SK-N-SH treated with all-trans-retinoic acid at 6 μM for 48 hours (cell line): ENCODE results near the gene EMC9.

Source experiments
- ARNTL ChIP-seq: fragments of 450-650 bp; formaldehyde crosslinking; IDR thresholded peaks from 2 replicates; pipeline ENCODE4 v1.5.0; 2020; ENCODE audit warnings: low read depth, mild to moderate bottlenecking, moderate library complexity, borderline replicate concordance
- BACH2 ChIP-seq: fragments of 250-450 bp; sonication (Bioruptor Pico); IDR thresholded peaks from 2 replicates; pipeline ENCODE4 v1.9.0; 2021; ENCODE audit warnings: mild to moderate bottlenecking, borderline replicate concordance
- CSDC2 ChIP-seq: fragments of 250-450 bp; sonication (Bioruptor Pico); IDR thresholded peaks from 2 replicates; pipeline ENCODE4 v1.5.0; 2020; ENCODE audit warnings: mild to moderate bottlenecking, moderate library complexity
- ESRRG ChIP-seq: fragments of 250-450 bp; sonication (Bioruptor Pico); IDR thresholded peaks from 2 replicates; pipeline ENCODE4 v1.6.1; 2021; ENCODE audit warnings: mild to moderate bottlenecking
- RARB ChIP-seq: fragments of 250-450 bp; sonication (Bioruptor Pico); IDR thresholded peaks from 2 replicates; pipeline ENCODE4 v1.8.0; 2021; ENCODE audit warnings: mild to moderate bottlenecking, moderate library complexity
- TOX ChIP-seq: fragments of 250-450 bp; sonication (Bioruptor Pico); IDR thresholded peaks from 2 replicates; pipeline ENCODE4 v1.8.0; 2021; ENCODE audit warnings: mild to moderate bottlenecking, moderate library complexity, borderline replicate concordance
- ZC3H10 ChIP-seq: fragments of 250-450 bp; sonication (Bioruptor Pico); IDR thresholded peaks from 2 replicates; pipeline ENCODE4 v1.5.1; 2021; ENCODE audit warnings: mild to moderate bottlenecking, moderate library complexity
- ZFP3 ChIP-seq: fragments of 250-450 bp; sonication (Bioruptor Pico); IDR thresholded peaks from 2 replicates; pipeline ENCODE4 v1.5.0; 2020; ENCODE audit warnings: mild to moderate bottlenecking, moderate library complexity
- ZFP30 ChIP-seq: fragments of 450-650 bp; formaldehyde crosslinking; IDR thresholded peaks from 2 replicates; pipeline ENCODE4 v1.5.0; 2022; ENCODE audit warnings: mild to moderate bottlenecking, moderate library complexity
- ZNF70 ChIP-seq: fragments of 450-650 bp; formaldehyde crosslinking; IDR thresholded peaks from 2 replicates; pipeline ENCODE4 v1.5.0; 2020; ENCODE audit warnings: mild to moderate bottlenecking, moderate library complexity
- TF ChIP-seq, protein P1 (sequence below): fragments of 250-450 bp; sonication (Bioruptor Pico); IDR thresholded peaks from 2 replicates; pipeline ENCODE4 v1.5.1; 2020; ENCODE audit warnings: low read depth, mild to moderate bottlenecking, moderate library complexity
- TF ChIP-seq, protein P2 (sequence below): fragments of 250-450 bp; sonication (Bioruptor Pico); IDR thresholded peaks from 2 replicates; pipeline ENCODE4 v1.8.0; 2020; ENCODE audit warnings: mild to moderate bottlenecking, moderate library complexity, borderline replicate concordance

DNA sequence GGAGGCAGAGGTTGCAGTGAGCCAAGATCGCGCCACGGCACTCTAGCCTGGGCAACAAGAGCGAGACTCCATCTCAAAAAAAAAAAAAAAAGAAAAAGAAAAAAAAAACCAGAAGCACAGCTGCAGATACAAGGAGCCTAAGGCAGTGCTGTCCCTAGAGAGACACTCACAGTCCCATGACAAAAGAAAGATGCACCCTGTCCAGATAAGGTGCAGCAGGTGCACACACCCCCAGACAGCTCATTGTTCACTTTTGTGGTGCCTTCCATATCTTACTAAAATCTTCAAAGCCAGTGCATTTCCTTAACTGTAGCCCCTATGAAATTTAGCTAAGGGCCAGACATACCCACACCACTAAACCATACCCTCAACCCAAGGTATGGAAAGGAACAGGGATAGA lies 19.0 kb downstream of the EMC9 start:
- no peak for TF ChIP-seq TOX (CRISPR knock-in tag)
- TF ChIP-seq ZFP30 = no peak
- TF ChIP-seq BACH2 (CRISPR knock-in tag) = no peak
- TF ChIP-seq, protein P1, sequence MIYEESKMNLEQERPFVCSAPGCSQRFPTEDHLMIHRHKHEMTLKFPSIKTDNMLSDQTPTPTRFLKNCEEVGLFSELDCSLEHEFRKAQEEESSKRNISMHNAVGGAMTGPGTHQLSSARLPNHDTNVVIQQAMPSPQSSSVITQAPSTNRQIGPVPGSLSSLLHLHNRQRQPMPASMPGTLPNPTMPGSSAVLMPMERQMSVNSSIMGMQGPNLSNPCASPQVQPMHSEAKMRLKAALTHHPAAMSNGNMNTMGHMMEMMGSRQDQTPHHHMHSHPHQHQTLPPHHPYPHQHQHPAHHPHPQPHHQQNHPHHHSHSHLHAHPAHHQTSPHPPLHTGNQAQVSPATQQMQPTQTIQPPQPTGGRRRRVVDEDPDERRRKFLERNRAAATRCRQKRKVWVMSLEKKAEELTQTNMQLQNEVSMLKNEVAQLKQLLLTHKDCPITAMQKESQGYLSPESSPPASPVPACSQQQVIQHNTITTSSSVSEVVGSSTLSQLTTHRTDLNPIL (CRISPR knock-in tag) = no peak
- TF ChIP-seq RARB (CRISPR knock-in tag) = no peak
- TF ChIP-seq ARNTL = no peak
- TF ChIP-seq ESRRG (CRISPR knock-in tag) = no peak
- TF ChIP-seq, protein P2, sequence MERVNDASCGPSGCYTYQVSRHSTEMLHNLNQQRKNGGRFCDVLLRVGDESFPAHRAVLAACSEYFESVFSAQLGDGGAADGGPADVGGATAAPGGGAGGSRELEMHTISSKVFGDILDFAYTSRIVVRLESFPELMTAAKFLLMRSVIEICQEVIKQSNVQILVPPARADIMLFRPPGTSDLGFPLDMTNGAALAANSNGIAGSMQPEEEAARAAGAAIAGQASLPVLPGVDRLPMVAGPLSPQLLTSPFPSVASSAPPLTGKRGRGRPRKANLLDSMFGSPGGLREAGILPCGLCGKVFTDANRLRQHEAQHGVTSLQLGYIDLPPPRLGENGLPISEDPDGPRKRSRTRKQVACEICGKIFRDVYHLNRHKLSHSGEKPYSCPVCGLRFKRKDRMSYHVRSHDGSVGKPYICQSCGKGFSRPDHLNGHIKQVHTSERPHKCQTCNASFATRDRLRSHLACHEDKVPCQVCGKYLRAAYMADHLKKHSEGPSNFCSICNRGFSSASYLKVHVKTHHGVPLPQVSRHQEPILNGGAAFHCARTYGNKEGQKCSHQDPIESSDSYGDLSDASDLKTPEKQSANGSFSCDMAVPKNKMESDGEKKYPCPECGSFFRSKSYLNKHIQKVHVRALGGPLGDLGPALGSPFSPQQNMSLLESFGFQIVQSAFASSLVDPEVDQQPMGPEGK = no peak
- no peak for TF ChIP-seq ZNF70
- no peak for TF ChIP-seq CSDC2 (CRISPR knock-in tag)
- no peak for TF ChIP-seq ZFP3 (CRISPR knock-in tag)
- TF ChIP-seq ZC3H10 (CRISPR knock-in tag) = no peak
